Measurements from ENCODE around the gene EIF5A. TPM values are rescaled to one million over a fixed set of nuclear protein-coding genes. Genes with fewer than 3 reads are reported as not detected.

EIF5A gene
- total and polyA plus RNA-seq, 9 of the 15 experiments (the other 6 are each of a cell fraction or from before 2014, with no cell fraction given): 22.9 to 1,163 (median 772) TPM

GRCh38 chr17:7356072-7356549, 48.7 kb downstream of the EIF5A start (continued):
- TF ChIP-seq ID3 (CRISPR knock-in tag; IDR thresholded peaks at IDR 0.05) (no peak), ID3 (tag; IDR thresholded peaks at IDR 0.05) (no peak), CC2D1A (IDR thresholded peaks at IDR 0.05) (0 out of 2 replicates have a peak, but pooled peaks have one; percentile 46), SMC3 (conservative IDR thresholded peaks at IDR 0.05; ENCODE audit: insufficient read depth, low read depth, low read length) (peak; percentile 79), PRPF4 (IDR thresholded peaks at IDR 0.05; ENCODE audit: insufficient read depth, low read depth, low read length, poor library complexity, severe bottlenecking) (no peak), ATF3 (IDR thresholded peaks at IDR 0.05) (no peak), ATF3 (CRISPR knock-in tag; conservative IDR thresholded peaks at IDR 0.05) (no peak), GTF2F1 (IDR thresholded peaks at IDR 0.05; ENCODE audit: low read depth, low read length) (no peak), ZBTB7A (IDR thresholded peaks at IDR 0.05; ENCODE audit: borderline replicate concordance, control insufficient read depth, low read depth, low read length) (peak; percentile 38; the same call in 1 of the 2 replicates), JUN (IDR thresholded peaks at IDR 0.05; ENCODE audit: borderline replicate concordance, low read depth, low read length) (no peak), JUN (CRISPR knock-in tag; IDR thresholded peaks at IDR 0.05; ENCODE audit: borderline replicate concordance) (no peak), TAF7 (tag; IDR thresholded peaks at IDR 0.05) (no peak), CHD7 (IDR thresholded peaks at IDR 0.05; ENCODE audit: low read depth, low read length) (no peak), RCOR1 (IDR thresholded peaks at IDR 0.05; ENCODE audit: borderline replicate concordance in 1 of 2, low read depth in 2 of 2, low read length in 2 of 2) (peak in 1 of 2 experiments; percentile 61; a peak in 2 of 4 replicates), NCOA6 (IDR thresholded peaks at IDR 0.05) (no peak), PML (IDR thresholded peaks at IDR 0.05; ENCODE audit: low read length) (no peak)
